CD4-positive, alpha-beta T cell treated with Interferon gamma for 1 hour (primary cell): ENCODE measurements around the gene ENTPD1.
"Not testable (repeated sequence)": the region's sequence is repeated elsewhere in the genome, so short reads cannot be mapped to it uniquely, and the experiment has no call there.

Experiments
- DNase-seq: peaks from one replicate; pipeline ENCODE4 v3.0.0-alpha.2; 2020

ENTPD1 gene

DNA sequence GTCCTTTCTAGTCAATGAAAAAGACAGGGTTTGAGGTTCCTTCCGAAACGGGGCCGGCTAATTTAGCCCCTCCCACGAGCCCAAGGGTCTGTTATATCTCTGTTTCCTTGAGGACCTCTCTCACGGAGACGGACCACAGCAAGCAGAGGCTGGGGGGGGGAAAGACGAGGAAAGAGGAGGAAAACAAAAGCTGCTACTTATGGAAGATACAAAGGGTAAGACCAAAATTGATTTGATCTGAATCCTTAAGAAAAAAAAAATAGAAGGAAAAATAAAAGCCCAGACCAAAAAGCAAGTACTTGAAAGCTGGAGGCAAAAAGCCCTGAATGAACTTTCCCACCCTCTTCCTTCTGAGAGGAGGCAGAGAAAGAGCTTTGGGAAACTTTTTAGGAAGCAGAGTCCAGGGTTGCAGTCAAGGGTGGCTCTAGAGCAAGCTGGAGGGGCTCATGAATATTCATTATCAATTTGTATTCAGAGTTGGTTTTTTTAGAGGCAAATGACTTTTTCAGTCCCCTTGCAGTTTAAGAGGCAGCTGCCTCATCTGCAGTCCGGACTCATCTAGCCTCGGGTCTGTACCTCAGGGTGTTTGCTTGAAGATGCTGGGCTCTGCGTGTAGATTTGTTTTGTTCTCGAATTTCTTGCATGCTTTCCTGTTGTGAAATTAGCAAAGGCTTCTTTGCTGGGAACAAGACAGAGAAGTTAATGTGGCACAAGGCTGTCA, at the start of gene ENTPD1:
Gene ENTPD1 (plus strand): TSS at position 123 of the 721 bp plus-strand sequence. CDS start 77 bp downstream, at position 200.
- DNase-seq = peak; percentile 38

DNA sequence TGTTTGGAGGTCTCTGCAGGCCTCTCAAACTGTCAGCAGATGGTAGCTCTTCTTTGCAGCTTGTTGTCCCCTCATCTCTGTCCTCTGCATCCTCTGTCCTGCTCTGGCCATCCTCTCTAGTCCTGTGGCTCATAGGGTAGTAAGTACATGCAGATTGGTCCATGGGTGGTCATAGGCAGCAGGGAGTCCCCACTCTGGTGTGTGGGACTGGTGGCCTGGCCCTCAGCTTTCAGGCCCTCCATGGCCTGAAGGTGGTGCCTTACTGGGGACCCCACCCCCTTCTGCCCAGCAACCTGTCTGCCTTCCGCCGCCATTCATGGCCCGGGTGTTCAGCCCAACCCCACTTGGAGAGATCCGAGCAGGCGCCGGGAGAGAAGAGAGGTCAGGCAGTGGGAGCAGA, 49.4 kb upstream of the ENTPD1 start:
- no peak for DNase-seq

GRCh38 chr10:95706990-95707389, 49.0 kb upstream of the ENTPD1 start:
- DNase-seq = no peak

DNA sequence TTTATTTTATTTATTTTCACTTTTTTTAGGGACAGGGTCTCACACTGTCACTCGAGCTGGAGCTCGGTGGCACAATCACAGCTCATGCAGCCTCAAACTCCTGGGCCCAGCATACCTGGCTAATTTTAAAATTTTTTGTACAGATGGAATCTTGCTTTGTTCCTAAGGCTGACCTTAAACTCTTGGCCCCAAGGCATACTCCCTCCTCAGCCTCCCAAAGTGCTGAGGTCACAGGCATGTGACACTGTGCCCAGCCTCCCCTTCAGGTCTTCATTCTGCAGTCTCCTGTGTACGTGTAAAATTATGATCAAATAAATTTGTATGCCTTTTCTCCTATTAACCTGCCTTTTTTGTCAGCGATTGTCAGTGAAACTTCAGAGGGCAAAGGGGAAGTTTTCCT, 44.5 kb upstream of the ENTPD1 start:
- DNase-seq = no peak

DNA sequence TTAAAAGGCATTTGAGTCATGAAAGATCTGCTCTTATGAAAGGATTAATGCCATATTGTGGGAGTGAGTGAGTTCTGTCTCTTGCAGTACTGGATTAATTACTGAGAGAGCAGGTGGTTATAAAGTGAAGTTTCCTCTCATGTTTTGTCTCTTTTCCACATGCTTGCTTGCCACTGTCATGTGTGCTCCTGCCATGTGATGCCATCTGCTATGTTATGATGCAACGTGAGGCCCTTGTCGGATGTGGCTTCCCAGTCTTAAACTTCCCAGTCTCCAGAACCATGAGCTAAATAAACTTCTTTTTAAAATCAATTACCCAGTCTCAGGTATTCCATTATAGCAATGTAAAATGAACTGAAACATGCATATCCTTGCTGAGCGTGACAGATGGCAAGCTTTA, 39.5 kb upstream of the ENTPD1 start:
- DNase-seq = no peak

- DNase-seq = no peak
These were observed 39.1 kb upstream of the ENTPD1 start for GRCh38 chr10:95716866-95717265.

- not testable (repeated sequence) for DNase-seq
These were observed 35.2 kb upstream of the ENTPD1 start for GRCh38 chr10:95720745-95721144.

DNA sequence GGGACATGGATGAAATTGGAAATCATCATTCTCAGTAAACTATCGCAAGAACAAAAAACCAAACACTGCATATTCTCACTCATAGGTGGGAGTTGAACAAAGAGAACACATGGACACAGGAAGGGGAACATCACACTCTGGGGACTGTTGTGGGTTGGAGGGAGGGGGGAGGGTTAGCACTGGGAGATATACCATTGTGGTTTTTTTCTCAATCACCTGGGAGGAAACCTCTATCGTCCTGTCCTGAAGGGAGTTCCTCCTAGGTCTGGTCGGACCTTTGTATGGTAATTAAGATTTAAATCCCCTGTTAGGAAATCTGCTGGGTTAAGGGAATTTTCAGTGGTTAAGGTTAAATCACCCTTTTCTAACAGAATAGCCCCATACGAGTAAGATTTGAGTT, 33.5 kb upstream of the ENTPD1 start:
- not testable (repeated sequence) for DNase-seq

DNA sequence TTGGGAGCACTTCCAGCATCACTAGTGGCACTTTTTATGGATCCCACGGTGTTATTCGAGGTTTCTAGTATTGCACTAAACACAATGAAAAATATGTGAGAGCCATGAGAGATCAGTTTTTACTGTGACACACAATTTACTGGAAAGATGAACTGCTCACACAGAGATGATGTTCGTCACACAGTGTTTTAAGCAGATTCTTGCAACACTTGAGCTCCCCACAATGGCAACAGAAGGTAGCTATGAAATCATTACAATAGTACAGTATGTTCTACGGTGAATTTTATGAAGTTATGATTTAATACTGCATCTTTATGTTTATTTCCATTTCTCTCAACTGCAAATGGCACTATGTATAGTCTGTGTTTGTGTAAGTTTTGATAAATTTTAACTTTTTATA, 27.4 kb upstream of the ENTPD1 start:
- no peak for DNase-seq

DNA sequence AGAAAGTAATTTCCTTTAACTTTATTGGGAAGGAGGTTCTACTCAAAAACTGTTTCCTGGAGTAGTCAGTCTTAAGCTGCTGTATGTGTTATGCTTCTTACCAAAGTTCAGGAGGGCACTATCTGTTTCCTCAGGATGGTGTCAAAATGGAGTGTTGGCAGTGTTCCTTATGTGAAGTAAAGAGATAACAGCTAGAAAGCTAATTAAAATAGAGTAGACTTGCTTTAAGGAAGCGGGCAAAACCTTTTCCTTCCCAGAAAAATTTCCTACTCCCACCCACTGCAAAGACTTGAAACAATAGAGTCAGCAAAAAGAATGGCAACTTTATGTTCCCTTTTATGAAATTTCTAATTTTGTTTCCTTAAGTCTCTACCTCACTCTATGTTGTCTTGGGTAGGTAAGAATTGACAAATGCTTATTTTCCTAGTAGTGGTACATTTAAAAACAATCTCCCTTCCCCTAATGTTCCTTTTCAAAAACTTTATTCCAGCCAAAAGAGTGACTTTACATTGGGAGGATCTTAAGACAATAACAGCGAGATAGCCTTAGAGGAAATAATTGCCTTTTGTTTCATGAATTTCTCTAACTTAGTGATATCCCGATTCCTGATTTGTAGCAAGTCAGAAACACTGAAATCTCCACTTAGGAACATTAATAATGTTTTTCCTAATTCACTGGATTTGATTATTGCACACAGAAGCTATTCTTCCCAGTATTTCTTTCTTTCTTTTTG, 26.5 kb upstream of the ENTPD1 start:
- no peak for DNase-seq

- no peak for DNase-seq
These were observed 25.7 kb upstream of the ENTPD1 start for GRCh38 chr10:95730233-95730632.

DNA sequence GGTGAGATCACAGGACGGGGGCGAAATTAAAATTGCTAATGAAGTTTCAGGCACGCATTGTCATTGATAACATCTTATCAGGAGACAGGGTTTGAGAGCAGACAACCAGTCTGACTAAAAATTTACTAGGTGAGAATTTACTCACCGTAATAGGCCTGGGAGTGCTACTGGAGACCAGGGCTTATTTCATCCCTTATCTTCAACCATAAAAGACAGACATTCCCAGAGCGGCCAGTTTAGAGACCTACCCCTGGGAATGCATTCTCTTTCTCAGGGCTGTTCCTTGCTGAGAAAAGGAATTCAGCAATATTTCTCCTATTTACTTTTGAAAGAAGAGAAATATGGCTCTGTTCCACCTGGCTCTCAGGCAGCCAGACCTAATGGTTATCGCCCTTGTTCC, 23.1 kb upstream of the ENTPD1 start:
- not testable (repeated sequence) for DNase-seq

DNA sequence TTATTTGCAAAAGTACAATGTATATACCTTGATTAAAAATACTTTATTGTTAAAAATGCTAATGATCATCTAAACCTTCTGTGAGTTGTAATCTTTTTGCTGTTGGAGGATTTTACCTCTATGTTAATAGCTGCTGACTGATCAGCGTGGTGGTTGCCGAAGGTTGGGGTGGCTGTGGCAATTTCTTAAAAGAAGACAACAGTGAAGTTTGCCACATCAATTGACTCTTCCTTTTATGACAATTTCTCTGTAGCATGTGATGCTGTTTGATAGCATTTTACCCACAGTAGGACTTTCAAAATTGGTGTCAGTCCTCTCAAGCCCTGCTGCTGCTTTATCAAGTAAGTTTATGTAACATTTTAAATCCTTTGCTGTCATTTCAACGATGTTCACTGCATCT, 16.9 kb upstream of the ENTPD1 start:
- no peak for DNase-seq

GRCh38 chr10:95741807-95742467, 14.0 kb upstream of the ENTPD1 start:
- DNase-seq = peak; percentile 28

DNA sequence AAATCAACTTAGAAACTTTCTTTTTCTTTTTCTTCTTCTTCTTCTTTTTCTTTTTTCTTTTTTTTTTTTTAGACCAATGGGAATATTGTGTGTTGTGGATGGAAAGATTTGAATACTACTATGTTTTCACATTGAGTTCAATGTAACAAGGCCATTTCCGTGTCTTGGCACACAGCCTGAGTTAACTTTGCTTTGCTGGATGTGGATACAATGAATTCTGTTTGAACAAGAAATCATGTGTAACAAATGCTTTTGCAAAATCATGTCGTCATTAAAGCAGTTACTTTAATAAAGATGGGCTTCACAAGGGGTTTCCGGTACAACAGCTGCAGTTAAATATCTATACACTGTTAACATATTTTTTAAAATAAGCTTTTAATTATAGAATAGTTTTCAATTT, 13.5 kb upstream of the ENTPD1 start:
- no peak for DNase-seq

DNA sequence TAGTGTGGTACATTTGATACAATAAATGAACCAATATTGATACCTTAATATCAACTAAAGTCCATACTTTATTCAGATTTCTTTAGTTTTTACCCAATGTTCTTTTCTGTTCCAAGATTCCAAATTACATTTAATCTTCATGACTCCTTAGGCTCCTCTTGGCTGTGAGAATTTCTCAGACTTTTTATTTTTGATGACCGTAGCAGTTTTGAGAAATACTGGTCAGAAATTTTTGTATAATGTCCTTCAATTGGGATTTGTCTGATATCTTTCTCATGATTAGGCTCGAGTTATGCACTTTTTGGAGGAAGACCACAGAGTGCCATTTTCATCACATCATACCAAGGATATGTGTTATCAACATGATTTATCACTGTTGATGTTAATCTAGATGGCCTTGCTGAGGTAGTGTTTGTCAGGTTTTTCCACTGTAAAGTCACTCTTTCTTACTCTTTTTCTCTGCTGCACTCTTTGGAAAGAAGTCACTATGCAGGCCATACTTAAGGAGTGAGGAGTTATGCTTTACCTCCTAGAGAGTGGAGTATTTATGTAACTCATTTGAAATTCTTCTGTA, 12.9 kb upstream of the ENTPD1 start:
- DNase-seq = no peak

DNA sequence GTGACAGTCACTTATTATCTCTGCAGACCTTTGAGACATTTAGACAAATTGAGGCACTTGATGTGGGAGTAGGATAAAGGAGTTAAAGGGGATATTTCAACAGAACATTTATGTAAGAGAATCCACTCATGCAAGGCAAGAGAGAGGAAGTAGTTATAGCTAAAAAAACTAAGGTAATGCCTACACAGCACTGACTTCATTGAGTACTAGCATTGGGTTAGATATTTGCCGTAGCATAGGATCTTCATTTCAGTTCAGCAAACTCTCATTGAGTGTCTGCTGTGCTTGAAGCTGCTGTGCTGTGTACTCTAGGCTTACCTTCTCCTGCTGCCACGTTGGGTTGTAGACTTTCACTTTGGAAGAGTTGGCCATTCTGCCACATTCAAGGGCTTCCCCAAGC, 10.5 kb upstream of the ENTPD1 start:
- DNase-seq = no peak

- DNase-seq = no peak
These were observed 7.6 kb upstream of the ENTPD1 start for GRCh38 chr10:95748349-95748748.

- DNase-seq = peak; percentile 63
These were observed 405 bp upstream of the ENTPD1 start for GRCh38 chr10:95755511-95756004.

GRCh38 chr10:95756809-95757684, 1.1 kb downstream of the ENTPD1 start:
- no peak for DNase-seq

DNA sequence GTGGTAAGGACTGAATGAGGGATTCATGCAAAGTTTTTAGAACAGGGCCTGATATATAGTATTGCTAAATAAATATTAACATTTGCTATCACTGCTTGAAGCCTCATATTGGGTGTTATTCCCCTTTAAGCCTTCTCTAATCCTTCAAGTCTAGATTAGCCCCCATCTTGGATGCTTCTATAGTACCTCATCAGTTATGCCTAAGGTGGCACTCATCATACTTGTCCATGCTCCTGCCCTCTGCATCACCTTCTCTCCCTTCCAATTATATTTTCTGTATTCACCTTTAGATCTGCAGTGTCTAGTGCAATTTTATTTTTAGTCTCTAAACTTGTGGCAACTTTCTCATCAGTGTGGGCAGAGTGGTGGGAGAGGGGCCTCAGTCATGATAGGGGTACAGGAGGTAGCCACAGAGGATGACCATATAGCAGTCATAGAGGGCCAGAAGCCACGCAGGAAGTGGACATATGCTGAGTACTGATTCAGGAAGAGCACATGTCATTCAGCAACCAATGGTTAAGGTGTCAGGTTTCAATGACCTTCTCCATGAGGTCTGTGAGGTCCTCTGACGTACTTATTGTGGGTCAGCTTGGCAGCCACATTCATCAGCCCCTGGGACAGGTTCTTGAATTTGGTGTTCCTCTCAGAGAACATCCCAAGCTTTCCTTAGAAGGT, 2.5 kb downstream of the ENTPD1 start:
- no peak for DNase-seq
